ENCODE data around the gene PCSK7.

DNA sequence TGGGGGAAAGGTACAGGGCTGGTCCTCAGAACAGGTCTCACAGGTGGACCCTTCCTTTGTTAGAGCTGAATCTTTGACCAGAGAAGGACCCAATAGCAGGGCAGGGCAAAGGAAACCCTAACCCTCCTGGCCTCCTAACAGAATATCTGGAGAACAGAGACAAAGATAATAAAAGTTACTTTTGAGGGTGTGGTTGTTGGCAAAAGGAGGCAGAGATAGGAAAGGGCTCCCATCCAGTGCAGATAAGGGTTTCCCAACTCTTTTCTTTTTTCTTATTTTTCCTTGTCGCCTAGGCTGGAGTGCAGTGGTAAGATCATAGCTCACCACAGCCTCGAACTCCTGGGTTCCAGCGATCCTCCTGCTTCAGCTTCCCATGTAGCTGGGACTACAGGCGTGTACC lies 11.9 kb downstream of the PCSK7 start:
- TF ChIP-seq EZH2phosphoT487 (IDR thresholded peaks at IDR 0.05; ENCODE audit: insufficient read depth, low read depth), result no peak
- no peak for TF ChIP-seq EZH2 (IDR thresholded peaks at IDR 0.05; ENCODE audit: insufficient read depth, poor library complexity, severe bottlenecking)

Measured in GM23248 (cell line).